HG03457 (cell line): ENCODE data around the gene GPR55.

Experiments used
- ATAC-seq: cut with Tn5 transposase; IDR thresholded peaks from one replicate; pipeline ENCODE4 v1.9.1; 2021; ENCODE audit warnings: moderate number of reproducible peaks; ENCODE audit not compliant: unreplicated experiment

Gene GPR55

DNA sequence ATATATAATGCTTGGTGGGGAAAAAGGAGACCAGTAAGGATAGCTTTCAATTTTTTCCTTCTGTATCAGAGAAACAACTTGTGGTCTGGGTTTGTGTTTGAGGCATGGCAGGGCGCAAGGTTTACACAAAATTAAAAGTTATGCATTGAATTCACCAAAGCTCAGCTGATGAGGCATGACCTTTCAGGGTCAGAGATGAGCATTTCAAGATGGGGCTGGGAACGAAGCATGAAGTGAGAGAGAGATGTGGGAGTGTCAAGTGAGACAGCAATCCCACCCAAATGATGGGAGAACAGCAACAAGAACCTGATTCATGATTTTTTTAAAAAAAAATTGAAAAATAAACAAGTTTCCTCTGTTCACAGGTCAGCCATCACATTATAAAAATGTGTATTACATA lies 4.9 kb downstream of the GPR55 start:
- ATAC-seq: no peak

DNA sequence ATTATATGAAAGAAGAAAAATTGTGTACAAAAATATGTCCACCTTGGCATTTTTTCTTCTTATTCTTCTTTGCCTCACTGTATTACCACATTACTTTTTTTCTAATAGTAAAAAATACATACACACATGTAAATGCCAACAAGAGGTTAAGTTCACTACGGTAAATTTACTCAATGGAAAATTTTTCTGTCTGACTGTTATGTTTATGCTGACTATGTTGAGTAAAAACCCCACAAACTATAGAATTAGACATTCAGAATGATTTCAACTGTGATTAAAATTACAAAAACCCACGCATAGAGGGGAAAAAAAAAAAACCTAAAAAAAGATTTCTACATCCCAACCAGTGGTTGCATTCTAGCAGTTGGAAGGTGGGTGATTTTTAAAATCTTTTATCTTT lies 5.4 kb downstream of the GPR55 start:
- ATAC-seq: no peak

DNA sequence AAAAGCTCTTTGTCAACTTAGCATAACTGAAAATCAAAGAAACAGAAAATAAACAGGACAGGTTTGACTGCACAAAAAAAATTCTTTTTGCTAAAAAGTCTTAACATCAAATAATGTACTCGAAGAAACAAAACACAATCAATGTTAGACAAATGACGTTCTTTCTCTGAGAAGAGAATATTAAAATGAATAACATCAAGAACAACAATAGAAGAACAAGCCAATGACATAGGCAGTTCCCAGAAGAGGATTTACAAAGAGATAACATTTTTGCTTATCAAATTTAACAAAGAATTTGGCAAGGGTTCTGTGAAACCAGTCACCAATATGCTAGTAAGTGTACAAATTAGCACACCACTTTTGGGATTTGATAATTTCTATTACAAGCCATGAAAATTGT lies 5.8 kb downstream of the GPR55 start:
- no peak for ATAC-seq

DNA sequence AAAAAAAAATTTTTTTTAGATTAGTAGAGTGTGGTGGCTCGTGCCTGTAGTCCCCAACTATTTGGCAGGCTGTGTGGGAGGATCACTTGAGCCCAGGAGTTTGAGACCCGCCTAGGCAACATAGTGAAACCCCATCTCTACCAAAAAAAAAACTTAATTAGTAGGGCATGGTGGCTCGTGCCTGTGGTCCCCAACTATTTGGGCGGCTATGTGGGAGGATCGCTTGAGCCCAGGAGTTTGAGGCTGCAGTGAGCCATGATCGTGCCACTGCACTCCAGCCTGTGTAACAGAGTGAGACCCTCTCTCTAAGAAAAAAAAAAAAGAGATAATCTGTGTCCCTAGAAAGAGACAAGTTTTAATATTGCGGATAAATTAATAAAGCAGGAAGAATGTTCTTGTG lies 8.8 kb downstream of the GPR55 start:
- no peak for ATAC-seq

DNA sequence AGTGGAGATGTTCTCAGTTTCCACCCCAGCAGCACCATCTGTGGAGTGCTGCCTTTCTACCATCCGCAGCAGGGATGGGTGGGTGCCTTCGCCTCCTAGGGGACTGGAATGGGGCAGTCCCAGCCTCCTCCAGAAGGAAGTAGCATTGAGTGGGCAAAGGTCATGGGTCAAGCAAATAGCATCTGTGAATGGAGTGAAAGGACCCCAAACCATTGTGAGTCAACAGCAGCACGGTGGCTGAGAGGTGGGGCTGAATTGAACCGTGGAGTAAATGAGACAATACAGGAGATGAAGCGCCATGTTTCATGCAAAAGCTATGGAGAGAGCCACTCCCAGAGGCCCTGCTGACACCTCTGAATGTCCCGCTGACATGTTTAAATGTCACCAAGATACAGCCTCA lies 9.7 kb downstream of the GPR55 start:
- no peak for ATAC-seq

DNA sequence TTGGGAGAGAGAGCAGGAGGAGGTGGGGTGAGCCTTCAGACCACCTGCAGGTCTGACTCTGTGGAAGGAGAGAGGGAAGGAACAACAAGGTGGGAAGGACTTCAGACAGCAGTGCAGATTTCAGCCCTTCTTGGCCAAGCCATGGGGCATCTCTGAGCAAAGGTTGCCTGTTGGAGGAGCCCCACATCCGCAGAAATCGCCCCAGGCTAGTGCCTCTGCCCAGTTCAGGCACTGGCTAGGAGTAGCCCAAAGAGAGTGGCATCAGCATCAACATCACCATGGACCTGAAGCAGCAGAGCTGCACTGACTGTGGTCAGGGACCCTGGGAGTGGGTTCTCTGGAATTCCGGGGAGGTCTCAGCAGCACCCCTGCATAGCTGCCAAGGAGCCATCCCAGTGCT lies 10.2 kb downstream of the GPR55 start:
- ATAC-seq: no peak

DNA sequence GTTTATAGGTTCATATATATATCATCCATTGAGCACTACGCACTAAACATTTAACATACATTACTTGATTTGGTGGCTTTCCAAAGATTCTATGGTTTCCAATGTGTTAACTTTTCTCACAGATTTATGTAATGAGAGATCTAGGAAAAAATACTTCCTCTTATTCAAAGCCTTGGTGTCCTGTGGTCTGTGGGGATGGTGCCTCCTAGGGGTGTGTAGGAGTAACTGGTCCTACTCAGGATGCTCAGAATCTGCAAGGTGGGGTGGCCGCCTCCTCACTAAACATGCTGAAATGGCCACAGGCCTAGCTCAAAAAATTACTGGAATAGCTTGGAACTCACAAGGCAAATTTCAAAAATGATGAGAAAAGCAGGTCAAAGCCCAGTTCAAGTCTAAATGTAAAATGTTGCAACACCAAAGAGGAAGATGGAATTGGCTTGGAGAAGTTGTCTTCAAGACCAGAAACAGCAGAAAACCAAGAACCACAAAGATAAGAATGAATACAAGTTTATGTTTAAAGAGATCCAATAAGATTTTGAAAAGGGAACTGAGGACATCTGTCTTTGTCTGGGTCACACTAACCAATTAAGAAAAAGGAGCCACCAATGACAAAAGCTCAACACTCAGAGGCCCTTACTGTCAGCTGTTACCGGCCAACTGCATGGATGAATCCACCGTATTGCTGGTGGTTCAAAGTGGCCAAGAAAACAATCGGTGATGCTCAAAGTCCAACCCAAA lies 11.5 kb downstream of the GPR55 start:
- ATAC-seq: no peak

DNA sequence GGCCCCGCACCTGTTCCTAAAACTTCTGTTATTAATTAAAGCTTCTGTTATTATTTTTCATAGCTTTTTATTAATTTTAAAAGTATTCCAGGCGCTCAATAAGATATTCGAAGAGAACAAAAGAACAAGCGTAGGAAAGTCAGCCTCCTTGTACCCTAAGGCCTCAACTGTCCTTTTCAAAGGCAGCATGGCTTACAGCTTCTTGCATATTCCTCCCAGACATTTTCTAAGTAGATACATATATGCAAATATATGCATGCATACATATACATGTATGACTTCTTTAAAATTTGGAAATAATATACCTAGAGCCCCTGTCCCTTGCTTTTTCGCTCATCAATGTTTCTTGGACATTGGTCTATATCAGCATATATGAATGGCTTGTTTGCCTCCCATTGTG lies 12.3 kb downstream of the GPR55 start:
- no peak for ATAC-seq

DNA sequence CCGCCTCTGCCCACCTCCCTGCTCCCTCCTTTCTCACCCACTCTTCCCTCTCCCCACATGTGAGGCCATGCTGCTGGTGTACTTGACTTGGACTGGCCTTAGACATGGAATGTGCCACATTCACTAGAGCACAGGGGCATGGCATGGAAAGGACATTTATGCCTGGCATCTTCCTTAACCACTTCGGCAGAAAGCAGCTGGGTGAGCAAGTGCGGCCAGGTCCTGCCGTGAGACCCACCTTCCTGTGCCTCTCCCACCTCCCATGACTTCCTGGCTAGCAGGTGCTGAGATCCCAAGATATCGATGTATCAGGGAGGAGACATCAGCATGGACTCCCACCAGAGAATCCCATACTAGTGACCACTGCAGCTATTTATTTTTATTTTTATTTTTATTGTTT lies 13.0 kb downstream of the GPR55 start:
- no peak for ATAC-seq

DNA sequence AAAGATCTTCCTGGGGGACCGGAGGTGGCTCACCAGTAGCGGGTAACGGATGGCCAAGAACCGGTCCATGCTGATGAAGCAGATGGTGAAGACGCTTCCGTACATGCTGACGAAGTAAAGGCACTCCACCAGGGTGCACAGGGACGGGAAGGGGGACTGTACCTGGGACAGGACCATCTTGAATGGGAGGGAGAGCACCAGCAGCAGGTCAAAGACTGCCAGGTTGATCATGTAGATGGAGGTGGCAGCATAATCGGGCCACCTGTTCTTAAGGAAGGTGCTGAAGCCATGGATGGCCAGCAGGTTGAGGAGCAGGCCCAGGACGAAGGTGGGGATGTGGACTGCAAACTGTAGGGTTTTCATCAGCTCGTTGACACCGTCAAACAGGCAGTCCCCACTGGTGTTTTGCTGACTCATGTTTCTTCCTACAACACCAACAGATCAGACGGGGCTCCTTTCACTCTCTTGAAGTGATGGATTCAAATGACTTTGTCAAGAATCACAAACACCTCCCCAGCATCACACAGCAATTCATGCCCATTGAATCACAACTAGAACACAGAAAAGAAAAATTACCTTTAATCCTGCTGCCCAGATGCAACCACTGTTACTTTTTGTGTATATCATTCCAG lies 14.4 kb downstream of the GPR55 start:
- no peak for ATAC-seq

DNA sequence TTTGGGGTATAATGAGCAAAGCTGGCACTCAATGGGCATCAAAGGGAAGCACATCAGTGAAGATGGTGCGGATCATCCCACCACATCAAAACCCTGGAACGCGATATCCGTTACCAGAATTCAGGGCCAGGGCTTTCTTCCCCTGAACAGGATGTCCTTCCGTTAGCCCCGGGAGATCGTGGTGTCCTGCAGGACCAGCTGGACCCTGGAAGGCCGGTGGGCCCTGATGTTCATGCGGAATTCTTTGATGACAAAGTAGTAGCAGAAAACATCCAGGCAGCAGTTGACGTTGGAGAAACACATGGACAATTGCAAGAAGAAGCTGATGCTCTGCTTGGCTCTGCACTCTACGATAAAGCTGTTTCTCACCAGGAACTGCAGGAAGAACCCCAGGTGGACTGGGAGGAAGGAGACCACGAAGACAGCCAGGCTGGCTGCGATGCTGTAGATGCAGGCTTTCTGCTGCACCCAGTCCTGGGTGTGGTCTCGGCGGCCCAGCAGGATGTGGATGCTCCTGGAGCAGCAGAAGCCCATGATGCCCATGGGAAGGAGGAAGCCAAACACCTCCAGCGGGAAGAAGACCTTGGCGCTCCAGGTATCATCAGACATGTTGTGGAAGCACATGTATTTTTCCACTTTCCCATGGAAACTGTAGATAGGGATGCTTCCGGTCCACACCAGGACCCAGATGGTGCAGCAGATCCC lies 15.0 kb downstream of the GPR55 start:
- no peak for ATAC-seq

DNA sequence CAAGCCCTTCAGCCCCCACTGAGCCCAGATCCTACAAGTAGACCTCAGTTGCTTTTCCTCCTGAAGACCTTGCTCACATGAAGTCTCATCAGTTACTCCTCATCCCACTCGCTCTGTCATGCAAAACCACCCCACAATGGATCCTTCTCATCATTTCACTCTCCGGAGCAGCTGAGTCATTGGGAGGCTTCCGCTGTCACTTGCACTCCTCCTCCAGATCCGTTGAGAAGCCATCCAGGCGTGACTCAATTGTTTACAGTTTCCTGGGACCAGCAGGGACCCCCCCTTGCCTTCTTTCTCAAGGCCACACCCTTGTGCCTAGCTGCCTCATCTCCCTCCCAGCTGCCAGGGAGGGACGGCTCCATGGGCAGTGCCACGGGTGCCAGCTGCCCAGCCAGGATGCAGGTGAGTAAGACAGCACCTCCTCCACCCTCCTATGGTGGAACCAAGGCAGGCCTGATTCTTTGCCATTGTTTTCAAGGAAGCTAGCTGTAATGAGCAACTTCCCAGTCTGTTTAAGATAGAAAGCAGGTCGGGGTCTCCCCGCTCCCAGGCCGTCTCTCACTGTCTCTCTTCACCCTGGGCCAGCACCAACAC lies 16.3 kb downstream of the GPR55 start:
- no peak for ATAC-seq

DNA sequence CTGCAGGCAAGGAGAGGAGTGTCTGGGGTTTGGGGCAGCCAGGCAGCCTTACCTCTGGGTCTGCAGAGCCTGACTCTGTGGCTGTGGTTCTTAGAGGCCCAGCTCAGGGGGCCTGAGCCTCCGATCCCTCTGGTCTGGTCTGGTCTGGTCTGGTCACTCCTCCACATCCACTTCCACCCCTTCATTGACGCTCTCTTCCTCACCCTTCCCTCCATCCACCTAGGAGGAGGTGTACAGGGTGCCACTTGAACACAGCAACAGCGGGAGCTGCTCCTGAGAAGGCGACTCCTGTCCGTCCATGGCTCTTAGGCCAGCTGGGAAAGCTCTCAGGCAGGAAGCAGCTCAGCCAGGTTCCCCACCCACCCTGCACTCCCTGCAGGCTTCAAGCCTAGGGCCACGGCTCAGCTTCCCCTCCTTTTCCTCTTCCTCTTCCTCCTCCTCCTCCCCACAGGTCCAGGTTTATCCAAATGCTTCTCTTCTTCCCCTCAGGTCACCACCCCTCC lies 16.9 kb downstream of the GPR55 start:
- no peak for ATAC-seq

DNA sequence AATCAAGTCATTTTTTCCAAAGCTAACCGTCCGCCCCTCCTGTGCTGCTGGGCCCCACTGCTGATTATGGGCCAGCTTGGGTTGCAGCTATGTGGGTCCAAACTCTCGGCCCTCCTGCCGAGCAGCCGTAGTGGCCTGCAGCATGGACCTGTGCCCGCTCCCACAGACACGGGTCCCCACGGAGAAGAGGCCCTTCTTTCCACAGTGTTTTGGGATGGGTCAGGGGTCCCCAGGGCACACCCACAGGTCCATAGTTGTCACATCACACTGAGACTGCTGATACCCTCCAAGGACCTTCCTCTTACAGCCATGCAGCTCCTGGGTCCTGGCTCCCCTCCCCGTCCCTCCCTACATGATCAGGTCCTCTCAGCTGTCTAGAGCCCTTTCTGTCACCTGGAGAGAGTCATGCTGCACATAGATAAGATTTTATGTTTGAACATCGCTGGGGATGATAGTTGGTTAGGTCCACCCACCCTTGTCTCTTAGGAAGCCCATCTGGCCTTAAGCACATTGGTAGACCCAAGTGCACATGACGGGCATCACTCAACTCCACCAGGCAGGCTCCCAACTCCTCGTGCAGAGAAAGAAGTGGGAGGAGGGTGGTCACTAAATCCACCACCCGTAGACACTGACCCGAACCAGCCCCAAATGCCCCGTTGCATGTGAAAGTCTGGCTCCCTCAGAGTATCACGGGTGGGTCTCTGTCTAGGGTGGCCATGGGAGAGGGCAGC lies 17.5 kb downstream of the GPR55 start:
- no peak for ATAC-seq

DNA sequence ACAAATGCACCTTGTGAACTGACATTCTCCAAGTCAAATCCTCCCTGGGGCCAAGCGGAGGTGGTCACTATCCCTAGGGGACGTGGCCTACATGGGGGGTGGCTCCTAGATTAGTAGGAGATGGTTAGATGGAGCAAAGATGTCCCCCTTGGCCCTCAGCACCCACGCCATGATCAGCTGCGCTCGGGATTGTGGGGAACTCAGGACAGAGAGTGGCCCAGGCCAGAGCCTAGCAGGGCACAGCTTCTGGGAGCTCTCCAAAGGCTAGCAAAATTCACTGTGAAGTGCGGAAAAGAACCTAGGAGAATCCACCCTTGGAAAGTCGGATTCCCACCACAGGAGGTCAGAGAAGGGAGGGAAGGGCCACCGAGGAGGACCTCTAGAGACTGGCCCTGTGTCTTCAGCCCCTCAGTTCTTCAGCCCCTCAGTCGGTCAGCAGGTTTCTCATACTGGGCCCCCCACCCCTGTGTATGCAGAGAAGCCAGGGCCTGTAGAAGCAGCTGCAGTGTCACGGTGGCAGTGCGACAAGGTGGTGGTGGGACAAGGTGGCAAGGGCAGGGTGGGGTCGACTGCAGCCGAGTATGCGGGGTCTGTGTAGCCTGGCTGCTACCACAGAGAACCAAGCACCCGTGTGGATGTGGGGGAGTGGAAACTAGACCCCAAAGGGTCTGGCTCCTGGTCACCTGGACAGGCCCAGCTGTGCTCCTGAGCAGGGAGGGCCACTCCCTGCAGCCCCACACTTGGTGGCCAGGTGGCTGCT lies 18.4 kb downstream of the GPR55 start:
- ATAC-seq: no peak

DNA sequence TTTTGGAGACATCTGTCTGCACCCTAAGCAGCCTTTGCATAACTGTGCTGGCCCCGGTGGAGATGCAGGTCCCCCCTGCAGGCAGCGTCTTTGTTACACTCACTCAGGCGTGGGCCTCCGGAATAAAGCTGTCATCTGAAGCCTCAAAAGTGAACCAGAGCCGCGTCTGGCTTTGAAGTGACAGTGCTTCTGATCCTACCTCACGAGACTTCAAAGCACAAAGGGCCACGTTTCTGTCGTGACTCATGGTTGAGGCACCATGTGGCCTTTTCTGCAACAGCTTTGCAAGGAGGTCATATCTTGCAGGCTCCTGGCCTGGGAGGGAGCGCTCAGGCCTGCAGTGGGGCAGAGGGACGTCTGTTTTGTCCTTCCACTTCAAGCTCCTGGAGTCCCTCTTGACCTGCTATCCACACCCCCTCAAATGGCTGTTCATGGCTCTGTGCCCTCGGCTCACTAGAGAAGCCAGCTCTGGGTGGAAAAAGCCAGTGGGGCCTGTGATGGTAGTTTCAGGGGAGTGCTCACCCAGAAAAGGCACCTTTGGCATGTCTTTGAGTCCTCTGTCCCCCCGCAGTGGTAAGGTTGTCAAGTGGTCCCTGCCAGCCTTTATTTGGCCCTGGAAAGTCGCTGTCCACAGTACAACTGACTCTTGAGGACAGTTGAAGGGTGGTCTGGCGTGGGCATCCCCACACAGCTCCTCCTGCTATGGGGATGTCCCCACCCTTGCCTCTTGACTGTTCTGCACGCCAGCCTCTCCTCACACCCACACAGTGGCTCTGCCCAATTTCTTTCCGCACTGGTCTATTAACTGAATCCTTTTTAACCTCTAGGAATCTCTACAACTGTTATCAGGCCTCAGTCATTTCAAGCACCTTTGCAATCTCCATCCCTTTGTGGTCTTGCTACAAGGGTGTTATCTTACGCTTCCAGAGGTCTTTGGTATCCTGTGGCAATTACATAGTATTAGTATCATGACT lies 19.3 kb downstream of the GPR55 start:
- ATAC-seq: no peak

DNA sequence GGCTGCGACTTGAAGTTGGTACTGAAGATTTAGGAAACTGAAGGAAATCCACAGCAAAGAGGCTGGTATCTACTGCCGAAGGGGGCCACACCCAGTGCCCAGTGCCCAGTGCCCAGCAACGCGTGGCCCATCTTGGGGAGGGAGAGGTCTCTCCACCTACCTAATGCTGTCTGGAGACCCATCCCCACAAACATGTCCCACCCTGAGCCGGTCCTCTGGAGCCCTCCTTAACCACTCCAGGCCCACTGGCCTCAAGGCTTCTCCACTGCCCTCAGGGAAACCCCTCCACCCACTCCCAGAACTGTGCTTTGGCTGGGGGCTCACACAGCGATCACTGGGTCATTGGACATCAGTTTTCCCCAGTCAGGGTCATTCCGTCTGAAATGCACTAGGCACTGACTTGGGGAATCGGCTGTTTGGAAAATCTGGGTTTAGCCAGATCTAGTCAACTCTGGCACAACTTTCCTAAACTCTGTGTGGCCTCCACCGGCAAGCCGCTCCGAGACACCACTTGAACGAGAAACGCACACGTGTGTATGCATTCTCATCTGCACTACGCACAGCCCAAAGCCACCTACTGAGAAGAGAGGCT lies 20.1 kb downstream of the GPR55 start:
- ATAC-seq: no peak

DNA sequence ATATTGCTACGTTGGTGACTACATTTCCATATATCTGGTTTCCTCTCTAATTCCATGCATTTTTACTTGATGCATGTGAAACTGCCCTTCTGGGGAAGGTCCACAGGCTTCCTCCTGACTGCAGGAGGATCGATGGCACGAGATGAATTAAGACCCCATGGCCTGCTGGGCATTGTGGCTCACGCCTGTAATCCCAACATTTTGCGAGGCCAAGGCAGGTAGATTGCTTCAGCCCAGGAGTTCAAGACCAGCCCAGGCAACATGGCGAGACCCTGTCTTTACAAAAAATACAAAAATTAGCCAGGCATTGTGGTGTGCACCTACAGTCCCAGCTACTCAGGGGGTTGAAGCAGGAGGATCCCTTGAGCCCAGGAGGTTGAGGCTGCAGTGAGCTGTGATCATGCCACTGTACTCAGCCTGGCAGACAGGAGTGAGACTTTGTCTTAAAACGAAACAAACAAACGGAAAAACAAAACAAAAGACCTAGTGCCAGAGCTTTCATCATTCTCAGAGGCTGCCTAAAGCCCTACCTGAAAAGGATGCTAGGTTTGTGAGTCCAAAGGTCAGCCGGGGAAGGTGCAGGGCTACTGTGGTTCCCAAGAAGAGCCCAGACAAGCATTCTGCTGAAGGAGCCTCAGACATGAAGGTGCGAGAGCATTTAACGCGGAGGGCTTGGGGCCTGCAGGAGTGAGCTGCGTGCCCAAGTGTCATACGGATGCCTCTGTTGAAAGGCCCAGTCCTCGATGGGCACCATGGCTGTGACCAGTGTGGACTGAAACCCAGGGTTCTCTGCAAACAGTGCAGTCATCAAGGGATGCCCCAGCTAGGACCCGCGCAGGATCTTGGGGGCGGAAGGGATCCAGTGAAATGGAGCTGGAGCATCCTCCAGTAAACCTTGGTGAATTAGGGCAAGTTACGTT lies 21.6 kb downstream of the GPR55 start:
- ATAC-seq: no peak
